Epithelial cell of proximal tubule (primary cell): Measurements from ENCODE around the gene PLEKHO2. TPM values are rescaled to one million over a fixed set of nuclear protein-coding genes. Genes with fewer than 3 reads are reported as not detected.

Experiments
- DNase-seq: peaks from one replicate; pipeline ENCODE4 v3.0.0-alpha.2; 2011; ENCODE audit warnings: low read depth
- H3K4me3 ChIP-seq: 2 replicates; pipeline ENCODE4 v1.5.1; 2011; ENCODE audit warnings: low read depth, mild to moderate bottlenecking, low read length
- CTCF ChIP-seq: conservative IDR thresholded peaks from 2 replicates; pipeline ENCODE4 v1.5.1; 2012; ENCODE audit warnings: low read depth, mild to moderate bottlenecking, low read length
- total RNA-seq: library from RNA; depleted of rRNA; stranded (reverse); fragments of >200 nt; gene quantifications from 2 replicates; pipeline ENCODE4 v1.2.3, GENCODE V29; 2015

Gene PLEKHO2
- total RNA-seq, 1 donor from 2014 or later = 3.9 TPM

- no peak for TF ChIP-seq CTCF
- H3K4me3 ChIP-seq = no peak overlapping the region
- DNase-seq = no peak
Measured at GRCh38 chr15:64916365-64916764, 74.7 kb downstream of the PLEKHO2 start.

GRCh38 chr15:64917211-64917610 lies 75.5 kb downstream of the PLEKHO2 start:
- TF ChIP-seq CTCF = no peak
- H3K4me3 ChIP-seq = no peak overlapping the region
- DNase-seq = no peak

Other genes starting within 250 kb of the PLEKHO2 start
- gene RBPMS2, start 66.3 kb upstream of the PLEKHO2 start, total RNA-seq = 0.36 and 0.58 TPM in 2 replicates
- gene PIF1, start 16.3 kb upstream of the PLEKHO2 start, total RNA-seq = 23.3 and 27.6 TPM in 2 replicates
- gene ANKDD1A, start 70.0 kb downstream of the PLEKHO2 start, total RNA-seq = 0.51 and 3.0 TPM in 2 replicates
- 80.1 and 83.0 TPM in 2 replicates for gene SPG21, start 148.0 kb downstream of the PLEKHO2 start, total RNA-seq
- 22.1 and 27.1 TPM in 2 replicates for gene MTFMT, start 187.7 kb downstream of the PLEKHO2 start, total RNA-seq
- gene SLC51B, start 203.5 kb downstream of the PLEKHO2 start, total RNA-seq = not detected in 2 replicates
- not detected in 2 replicates for gene RASL12, start 226.1 kb downstream of the PLEKHO2 start, total RNA-seq
- not detected in 2 replicates for gene KBTBD13, start 234.8 kb downstream of the PLEKHO2 start, total RNA-seq